HEK293T (cell line): ENCODE results near the gene RAP1GAP.

ENCODE experiments used
- CTCF ChIA-PET: fragments of 350-600 bp; formaldehyde crosslinking; extraction: SDS; loops from one replicate; lab custom pipeline; 2021; ENCODE audit warnings: antibody characterized with exemption, inconsistent platforms; lab: Yijun Ruan, JAX
- POLR2A ChIA-PET: fragments of 350-600 bp; formaldehyde crosslinking; extraction: SDS; loops from one replicate; lab custom pipeline; 2020; ENCODE audit warnings: antibody characterized with exemption, inconsistent platforms; lab: Yijun Ruan, JAX
- DNase-seq: peaks from one replicate; pipeline ENCODE4 v3.0.0; 2012; ENCODE audit warnings: mixed read lengths; ENCODE audit errors: extremely low spot score
- ARNT ChIP-seq: fragments of 450-650 bp; IDR thresholded peaks from 2 replicates; pipeline ENCODE4 v1.6.1; 2017; ENCODE audit warnings: mild to moderate bottlenecking
- BHLHE40 ChIP-seq: fragments of 450-650 bp; IDR thresholded peaks from 2 replicates; pipeline ENCODE4 v1.6.1; 2016; ENCODE audit warnings: mild to moderate bottlenecking, moderate library complexity, borderline replicate concordance
- CTBP1 ChIP-seq: fragments of 450-650 bp; IDR thresholded peaks from 2 replicates; pipeline ENCODE4 v1.6.1; 2016; ENCODE audit warnings: borderline replicate concordance
- ELF4 ChIP-seq: fragments of 450-650 bp; IDR thresholded peaks from 2 replicates; pipeline ENCODE4 v1.6.1; 2017; ENCODE audit warnings: antibody characterized with exemption
- FOXA1 ChIP-seq: fragments of 450-650 bp; IDR thresholded peaks from 2 replicates; pipeline ENCODE4 v1.6.1; 2016; ENCODE audit warnings: mild to moderate bottlenecking
- FOXK2 ChIP-seq: fragments of 450-650 bp; IDR thresholded peaks from 2 replicates; pipeline ENCODE4 v1.6.1; 2016; ENCODE audit warnings: mild to moderate bottlenecking
- FOXM1 ChIP-seq: fragments of 450-650 bp; IDR thresholded peaks from 2 replicates; pipeline ENCODE4 v1.6.1; 2017; ENCODE audit warnings: mild to moderate bottlenecking, borderline replicate concordance
- HDGF ChIP-seq: fragments of 450-650 bp; IDR thresholded peaks from 2 replicates; pipeline ENCODE4 v1.6.1; 2017; ENCODE audit warnings: antibody characterized with exemption, borderline replicate concordance
- L3MBTL2 ChIP-seq: fragments of 450-650 bp; conservative IDR thresholded peaks from 2 replicates; pipeline ENCODE4 v1.6.1; 2016; ENCODE audit warnings: mild to moderate bottlenecking
- LEF1 ChIP-seq: fragments of 450-650 bp; IDR thresholded peaks from 2 replicates; pipeline ENCODE4 v1.6.1; 2017; ENCODE audit warnings: mild to moderate bottlenecking, borderline replicate concordance
- NFRKB ChIP-seq: fragments of 450-650 bp; IDR thresholded peaks from 2 replicates; pipeline ENCODE4 v1.6.1; 2016; ENCODE audit warnings: mild to moderate bottlenecking, moderate library complexity
- SP1 ChIP-seq: fragments of 450-650 bp; IDR thresholded peaks from 2 replicates; pipeline ENCODE4 v1.6.1; 2017
- SUZ12 ChIP-seq: fragments of 450-650 bp; IDR thresholded peaks from 2 replicates; pipeline ENCODE4 v1.6.1; 2016; ENCODE audit warnings: mild to moderate bottlenecking
- TARDBP ChIP-seq: fragments of 450-650 bp; IDR thresholded peaks from 2 replicates; pipeline ENCODE4 v1.6.1; 2016
- ZNF384 ChIP-seq: fragments of 450-650 bp; IDR thresholded peaks from 2 replicates; pipeline ENCODE4 v1.6.1; 2016
- TF ChIP-seq, protein P1 (sequence below): fragments of 450-650 bp; IDR thresholded peaks from 2 replicates; pipeline ENCODE4 v1.6.1; 2016

The RAP1GAP gene

DNA sequence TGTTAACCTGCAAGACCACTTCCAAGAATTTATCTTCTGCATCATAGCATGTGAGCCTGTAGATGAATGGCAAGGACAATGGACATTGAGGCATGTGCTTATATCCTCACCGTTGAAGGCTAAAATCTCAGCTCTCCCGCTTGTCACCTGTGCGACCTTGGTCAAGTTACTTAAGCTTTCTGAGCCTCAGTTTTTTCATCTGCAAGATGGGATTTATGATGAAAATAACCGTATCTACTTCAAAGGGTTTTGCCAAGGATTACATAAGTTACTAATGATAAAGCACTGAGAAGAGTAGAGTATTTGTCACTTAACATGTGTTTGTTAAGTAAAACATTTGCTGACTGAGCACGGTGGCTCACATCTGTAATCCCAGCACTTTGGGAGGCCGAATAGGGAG, 14.9 kb downstream of the RAP1GAP start:
- ChIA-PET CTCF (no interaction called here), POLR2A (no interaction called here)
- TF ChIP-seq ARNT (no peak), TARDBP (no peak), L3MBTL2 (no peak), FOXM1 (no peak), ZNF384 (no peak), CTBP1 (no peak), ELF4 (no peak), SUZ12 (no peak), LEF1 (no peak)
- TF ChIP-seq, protein P1, sequence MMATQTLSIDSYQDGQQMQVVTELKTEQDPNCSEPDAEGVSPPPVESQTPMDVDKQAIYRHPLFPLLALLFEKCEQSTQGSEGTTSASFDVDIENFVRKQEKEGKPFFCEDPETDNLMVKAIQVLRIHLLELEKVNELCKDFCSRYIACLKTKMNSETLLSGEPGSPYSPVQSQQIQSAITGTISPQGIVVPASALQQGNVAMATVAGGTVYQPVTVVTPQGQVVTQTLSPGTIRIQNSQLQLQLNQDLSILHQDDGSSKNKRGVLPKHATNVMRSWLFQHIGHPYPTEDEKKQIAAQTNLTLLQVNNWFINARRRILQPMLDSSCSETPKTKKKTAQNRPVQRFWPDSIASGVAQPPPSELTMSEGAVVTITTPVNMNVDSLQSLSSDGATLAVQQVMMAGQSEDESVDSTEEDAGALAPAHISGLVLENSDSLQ = no peak
- DNase-seq = no peak

DNA sequence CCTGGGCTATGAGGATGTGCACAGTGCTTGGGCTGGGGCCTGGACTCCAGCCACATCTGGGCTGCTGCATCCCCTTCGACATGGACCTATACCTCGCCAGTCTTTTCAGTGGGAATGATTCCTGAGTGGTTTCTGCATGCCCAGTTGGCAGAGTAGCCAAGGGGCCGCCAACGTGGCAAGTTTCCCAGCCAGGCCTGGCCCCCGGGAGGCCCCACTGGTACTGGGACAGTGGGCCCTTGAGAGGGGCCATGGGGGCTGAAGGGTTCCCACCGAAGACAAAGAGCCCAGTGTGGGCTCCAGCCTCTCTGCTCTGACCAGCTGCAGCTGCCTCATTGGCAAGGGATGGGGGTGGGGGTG, 15.4 kb downstream of the RAP1GAP start:
- DNase-seq = no peak
- CTCF ChIA-PET = no interaction called here
- POLR2A ChIA-PET = no interaction called here
- TF ChIP-seq FOXK2 (no peak), SUZ12 (no peak), TARDBP (no peak), L3MBTL2 (no peak), HDGF (no peak), NFRKB (no peak), ELF4 (no peak), LEF1 (no peak), FOXM1 (no peak), SP1 (no peak), BHLHE40 (no peak), FOXA1 (no peak), ARNT (no peak), ZNF384 (no peak), CTBP1 (no peak)
- TF ChIP-seq, protein P1 = no peak

DNA sequence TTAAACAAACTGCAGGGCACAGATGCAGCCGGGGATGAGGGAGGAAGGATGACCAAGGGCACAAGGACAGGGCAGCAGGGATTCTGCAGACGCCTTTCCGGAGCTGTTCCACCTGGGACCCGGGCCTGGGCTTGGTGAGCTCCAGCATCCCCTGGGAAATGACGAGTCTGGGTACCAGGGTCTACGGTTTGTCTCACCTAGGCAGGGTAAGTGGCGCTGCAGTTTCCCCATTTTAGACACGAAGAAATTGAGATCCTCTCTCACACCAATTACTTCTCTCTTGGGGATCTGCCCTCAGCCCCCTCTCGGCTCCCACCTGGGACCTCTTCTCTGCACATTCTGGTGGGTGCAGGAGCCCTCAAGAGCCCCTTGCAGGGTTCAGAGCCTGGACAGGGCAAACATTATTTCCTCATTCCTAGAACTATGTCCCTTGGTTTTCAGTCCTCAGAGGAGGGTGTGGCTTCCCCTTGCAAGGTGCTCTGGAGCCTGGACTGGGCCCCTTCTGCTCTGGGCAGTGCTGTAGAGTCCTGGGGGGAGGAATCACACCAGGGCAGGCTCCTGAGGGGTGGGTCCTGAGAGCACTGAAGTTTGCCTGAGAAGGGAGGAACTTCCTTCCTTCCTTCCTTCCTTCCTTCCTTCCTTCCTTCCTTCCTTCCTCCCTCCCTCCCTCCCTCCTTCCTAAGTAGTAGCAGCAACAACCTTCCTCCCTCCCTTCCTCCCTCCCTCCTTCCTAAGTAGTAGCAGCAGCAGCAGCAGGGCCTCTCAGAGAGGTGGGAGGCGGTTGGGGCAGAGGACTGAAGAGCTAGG, 16.0 kb downstream of the RAP1GAP start:
- CTCF ChIA-PET = no interaction called here
- TF ChIP-seq FOXM1 = no peak
- TF ChIP-seq L3MBTL2 = no peak
- no peak for TF ChIP-seq LEF1
- no peak for TF ChIP-seq ELF4
- TF ChIP-seq FOXK2 = no peak
- TF ChIP-seq BHLHE40 = no peak
- TF ChIP-seq NFRKB = no peak
- no peak for TF ChIP-seq SUZ12
- TF ChIP-seq TARDBP = no peak
- POLR2A ChIA-PET = no interaction called here
- no peak for DNase-seq

DNA sequence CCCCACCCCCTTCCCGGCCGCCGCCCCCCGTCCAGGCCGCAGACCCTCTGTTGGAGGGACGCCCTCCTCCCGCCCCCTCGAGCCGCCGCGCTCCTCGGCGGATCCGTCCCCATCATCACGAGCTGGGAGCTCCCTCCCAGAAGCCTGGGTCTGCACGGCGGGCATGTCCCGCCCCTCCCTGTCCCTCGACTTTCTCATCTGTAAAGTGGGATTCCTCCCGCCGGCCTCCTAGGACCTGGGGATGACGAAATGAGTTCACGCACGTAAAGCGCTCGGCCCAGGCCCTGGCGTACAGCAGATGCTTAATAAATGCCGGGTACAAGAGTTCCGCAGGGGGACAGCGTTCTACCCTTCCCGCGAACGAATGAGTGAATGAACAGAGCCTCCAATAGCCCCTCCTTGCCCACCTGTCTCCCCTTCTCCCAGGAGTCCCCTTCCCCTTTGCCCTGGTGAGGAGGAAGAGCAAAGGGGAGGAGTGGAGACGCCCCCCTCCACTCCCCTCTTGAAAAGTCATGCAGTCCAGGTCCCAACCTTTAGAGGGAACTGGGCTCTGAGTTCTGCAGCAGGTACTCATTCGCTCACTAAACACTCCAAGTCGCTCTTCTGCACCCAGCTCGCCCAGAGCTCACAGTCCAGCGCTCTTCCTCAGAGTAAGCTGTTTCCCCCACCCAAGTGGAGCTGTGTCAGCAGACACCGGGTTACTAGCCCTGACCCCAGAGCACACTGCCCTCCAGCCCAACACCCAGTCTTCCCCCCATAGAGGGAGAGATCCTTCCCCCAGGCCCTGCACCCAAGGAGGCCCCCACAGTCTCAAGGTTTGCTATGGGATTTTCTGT, 16.8 kb downstream of the RAP1GAP start:
- no peak for DNase-seq
- POLR2A ChIA-PET = no interaction called here
- TF ChIP-seq NFRKB = no peak
- TF ChIP-seq SUZ12 = no peak
- no peak for TF ChIP-seq LEF1
- TF ChIP-seq TARDBP = no peak
- TF ChIP-seq HDGF = no peak
- TF ChIP-seq ARNT = no peak
- TF ChIP-seq FOXA1 = no peak
- TF ChIP-seq ZNF384 = no peak
- TF ChIP-seq SP1 = no peak
- TF ChIP-seq, protein P1 = no peak
- TF ChIP-seq L3MBTL2 = no peak
- TF ChIP-seq BHLHE40 = no peak
- no peak for TF ChIP-seq CTBP1
- CTCF ChIA-PET = no interaction called here

DNA sequence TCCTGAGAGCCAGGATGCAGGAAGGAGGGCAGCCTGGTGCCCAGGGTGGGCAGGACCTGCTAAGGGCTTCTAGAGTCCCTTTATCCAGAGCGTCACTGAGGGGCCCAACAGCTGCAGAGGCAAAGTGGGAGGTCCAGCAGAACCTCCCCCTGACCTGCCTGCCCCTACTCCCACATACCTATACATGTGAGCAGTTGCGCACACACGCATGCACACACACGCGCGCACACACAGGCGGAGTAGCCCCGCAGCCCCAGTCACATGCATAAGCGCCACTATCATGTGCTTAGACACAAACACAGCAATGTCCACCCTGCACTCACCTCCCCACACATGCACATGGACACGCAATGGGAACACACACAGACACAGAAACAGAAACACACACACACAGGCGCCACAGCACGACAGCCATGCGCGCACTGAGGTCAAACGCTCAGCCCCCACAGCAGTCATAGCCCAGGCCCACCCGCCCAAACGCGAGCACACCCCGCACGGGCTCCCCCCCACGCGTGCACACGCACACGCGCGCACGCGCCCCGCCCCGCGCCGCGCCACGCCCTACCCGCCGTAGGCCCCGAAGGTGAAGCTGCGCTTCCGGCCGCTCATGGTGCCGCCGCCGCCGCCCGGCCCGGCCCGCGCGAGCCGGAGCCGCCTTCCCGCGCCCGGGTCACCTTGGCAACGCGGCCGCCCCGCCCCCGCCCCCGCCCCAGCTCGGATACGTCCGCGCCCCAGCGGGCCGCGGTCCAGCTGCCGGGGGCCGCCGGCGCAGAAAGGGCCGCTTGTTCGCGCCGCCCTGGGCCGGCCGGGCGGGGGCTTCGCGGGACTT, 17.7 kb downstream of the RAP1GAP start:
- TF ChIP-seq, protein P1 = no peak
- TF ChIP-seq SP1 = no peak
- no peak for TF ChIP-seq BHLHE40
- no peak for TF ChIP-seq NFRKB
- TF ChIP-seq ELF4 = no peak
- no peak for TF ChIP-seq TARDBP
- no peak for TF ChIP-seq SUZ12
- TF ChIP-seq ARNT = no peak
- no peak for TF ChIP-seq FOXM1
- no peak for TF ChIP-seq CTBP1
- TF ChIP-seq HDGF = no peak
- no peak for TF ChIP-seq FOXK2
- CTCF ChIA-PET = no interaction called here
- peak; percentile 71 for DNase-seq
- POLR2A ChIA-PET = no interaction called here
